Islet precursor cell (in vitro differentiated cells): ENCODE data around the gene ERBB2.
A peak's percentile ranks its signal among the peaks of the same experiment; 100 is the strongest.
"Not testable (repeated sequence)": the region's sequence is repeated elsewhere in the genome, so short reads cannot be mapped to it uniquely, and the experiment has no call there.

Experiments
- DNase-seq: peaks from one replicate; pipeline ENCODE4 v3.0.0-alpha.2; 2018

ERBB2 gene

DNA sequence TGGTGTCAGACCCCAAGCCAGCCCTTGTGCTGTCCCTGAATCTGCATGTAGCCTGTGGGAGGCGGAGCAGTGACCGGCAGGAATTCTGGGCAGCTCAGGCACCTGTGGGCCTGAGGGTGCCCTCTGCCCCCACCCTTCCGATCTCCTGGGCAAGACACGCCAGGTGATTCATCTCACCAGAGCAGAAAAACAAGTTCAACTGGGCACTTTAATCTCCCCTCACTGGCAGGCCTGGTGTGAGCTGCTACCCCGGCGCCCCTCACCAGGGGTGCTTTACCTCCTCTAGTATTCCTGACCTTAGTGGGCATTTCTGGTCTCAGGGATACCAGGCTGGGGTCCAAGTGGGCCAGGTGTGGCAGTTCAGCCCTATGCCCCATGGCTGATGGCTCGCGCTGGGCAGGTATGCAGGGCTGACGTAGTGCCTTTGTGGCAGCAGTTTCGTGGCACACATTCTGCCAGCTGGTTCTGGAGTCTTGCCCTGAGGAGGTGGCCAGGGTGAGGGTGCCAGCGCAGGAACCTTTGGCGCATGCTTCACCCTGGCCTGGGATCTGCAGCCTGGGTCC is 6.0 kb downstream of the ERBB2 start:
- peak; percentile 76 for DNase-seq

DNA sequence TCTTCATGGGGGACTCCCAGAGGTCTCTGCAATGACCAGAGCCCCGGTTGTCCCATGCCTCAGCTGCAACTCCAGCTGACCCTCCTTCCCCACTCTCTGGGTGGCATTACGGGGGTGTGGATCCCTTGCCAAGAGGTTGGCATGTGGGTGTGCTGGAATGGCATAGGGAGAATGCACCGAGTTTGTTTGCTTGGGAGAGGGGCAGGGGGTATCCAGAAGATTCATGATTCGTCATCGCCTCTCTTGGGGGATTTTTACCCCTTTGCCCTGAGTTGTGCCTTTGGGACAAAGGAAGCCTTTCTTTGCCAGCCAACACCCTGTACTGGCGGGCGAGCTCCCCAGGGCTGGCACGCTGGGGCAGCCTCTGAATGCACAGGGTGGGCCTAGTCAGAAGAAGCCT is 6.5 kb downstream of the ERBB2 start:
- no peak for DNase-seq

GRCh38 chr17:39706921-39707337 is 7.1 kb downstream of the ERBB2 start:
- DNase-seq, result peak; percentile 54

- DNase-seq, result peak; percentile 54
Measured at GRCh38 chr17:39709319-39709997, 9.6 kb downstream of the ERBB2 start.

GRCh38 chr17:39709998-39710964 is 10.4 kb downstream of the ERBB2 start:
- no peak for DNase-seq

DNA sequence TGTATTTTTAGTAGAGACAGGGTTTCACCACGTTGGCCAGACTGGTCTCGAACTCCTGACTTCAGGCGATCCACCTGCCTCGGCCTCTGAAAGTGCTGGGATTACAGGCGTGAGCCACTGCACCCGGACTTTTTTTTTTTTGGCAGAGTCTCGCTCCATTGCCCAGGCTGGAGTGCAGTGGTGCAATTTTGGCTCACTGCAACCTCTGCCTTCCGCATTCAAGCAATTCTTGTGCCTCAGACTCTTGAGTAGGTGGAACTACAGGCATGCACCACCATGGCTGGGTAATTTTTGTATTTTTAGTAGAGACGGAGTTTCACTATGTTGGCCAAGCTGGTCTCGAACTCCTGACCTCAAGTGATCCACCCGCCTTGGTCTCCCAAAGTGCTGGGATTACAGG is 11.2 kb downstream of the ERBB2 start:
- DNase-seq, result not testable (repeated sequence)

DNA sequence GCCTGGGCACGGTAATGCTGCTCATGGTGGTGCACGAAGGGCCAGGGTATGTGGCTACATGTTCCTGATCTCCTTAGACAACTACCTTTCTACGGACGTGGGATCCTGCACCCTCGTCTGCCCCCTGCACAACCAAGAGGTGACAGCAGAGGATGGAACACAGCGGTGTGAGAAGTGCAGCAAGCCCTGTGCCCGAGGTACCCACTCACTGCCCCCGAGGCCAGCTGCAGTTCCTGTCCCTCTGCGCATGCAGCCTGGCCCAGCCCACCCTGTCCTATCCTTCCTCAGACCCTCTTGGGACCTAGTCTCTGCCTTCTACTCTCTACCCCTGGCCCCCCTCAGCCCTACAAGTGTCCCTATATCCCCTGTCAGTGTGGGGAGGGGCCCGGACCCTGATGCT is 12.0 kb downstream of the ERBB2 start:
- DNase-seq, result no peak

GRCh38 chr17:39714234-39714633 is 14.4 kb downstream of the ERBB2 start:
- no peak for DNase-seq

DNA sequence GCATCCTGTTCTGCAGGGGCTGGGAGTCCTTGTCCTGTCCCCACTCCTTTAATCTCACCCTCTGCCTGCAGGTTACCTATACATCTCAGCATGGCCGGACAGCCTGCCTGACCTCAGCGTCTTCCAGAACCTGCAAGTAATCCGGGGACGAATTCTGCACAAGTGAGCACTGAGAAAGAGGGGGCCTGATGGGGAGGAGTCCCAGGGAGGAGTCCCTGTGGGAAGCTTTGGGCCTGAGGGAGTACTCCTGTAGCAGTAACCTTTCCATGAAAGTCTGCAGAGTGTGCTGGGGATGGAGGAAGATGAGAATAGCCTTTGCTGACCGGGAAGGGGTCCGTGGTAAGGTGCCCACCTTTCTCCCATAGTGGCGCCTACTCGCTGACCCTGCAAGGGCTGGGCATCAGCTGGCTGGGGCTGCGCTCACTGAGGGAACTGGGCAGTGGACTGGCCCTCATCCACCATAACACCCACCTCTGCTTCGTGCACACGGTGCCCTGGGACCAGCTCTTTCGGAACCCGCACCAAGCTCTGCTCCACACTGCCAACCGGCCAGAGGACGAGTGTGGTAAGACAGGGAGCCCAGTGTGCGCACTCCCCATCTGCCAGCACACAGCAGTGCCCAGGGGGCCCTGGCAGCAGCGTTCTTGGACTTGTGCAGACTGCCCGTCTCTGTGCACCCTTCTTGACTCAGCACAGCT is 15.7 kb downstream of the ERBB2 start:
- no peak for DNase-seq

DNA sequence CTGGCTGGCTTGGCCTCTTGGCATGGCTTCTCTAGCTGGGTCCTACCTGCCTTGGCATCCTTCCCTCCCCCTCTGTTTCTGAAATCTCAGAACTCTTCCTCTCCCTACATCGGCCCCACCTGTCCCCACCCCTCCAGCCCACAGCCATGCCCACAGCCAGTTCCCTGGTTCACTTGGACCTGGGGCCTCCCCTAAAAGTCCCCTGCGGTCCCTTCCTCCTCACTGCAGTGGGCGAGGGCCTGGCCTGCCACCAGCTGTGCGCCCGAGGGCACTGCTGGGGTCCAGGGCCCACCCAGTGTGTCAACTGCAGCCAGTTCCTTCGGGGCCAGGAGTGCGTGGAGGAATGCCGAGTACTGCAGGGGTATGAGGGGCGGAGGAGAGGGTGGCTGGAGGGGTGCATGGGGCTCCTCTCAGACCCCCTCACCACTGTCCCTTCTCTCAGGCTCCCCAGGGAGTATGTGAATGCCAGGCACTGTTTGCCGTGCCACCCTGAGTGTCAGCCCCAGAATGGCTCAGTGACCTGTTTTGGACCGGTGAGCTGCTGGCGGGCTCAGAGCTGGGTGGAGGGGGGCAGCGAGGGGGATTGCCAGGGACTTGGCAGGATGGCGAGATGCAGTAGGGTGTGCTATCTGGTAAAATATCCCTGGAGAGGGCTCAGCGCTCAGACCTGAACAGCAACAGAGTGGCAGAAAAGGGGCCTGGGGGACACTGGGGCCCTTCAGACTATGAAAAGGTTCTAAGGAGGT is 16.4 kb downstream of the ERBB2 start:
- no peak for DNase-seq

DNA sequence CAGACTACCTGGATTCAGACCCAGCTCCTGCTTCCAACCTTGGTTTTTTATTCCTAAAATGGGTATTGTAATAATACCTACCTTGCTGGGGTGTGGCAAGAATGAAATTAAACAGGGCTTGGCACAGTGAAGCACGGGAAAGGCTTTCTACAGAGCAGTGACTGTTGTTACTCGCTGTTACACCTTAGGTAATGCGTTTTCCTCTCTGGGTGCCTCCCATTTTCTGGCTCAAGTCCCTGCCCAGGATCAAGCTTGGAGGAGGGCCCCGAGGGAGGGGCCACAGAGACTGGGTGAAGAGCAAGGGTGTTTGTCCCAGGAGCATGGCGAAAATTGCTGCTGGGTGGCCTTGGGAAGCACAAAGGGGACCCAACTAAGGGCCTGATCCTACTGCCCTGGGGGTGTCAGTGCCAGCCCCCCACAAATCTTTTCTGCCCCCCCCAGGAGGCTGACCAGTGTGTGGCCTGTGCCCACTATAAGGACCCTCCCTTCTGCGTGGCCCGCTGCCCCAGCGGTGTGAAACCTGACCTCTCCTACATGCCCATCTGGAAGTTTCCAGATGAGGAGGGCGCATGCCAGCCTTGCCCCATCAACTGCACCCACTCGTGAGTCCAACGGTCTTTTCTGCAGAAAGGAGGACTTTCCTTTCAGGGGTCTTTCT is 17.1 kb downstream of the ERBB2 start:
- DNase-seq, result no peak

DNA sequence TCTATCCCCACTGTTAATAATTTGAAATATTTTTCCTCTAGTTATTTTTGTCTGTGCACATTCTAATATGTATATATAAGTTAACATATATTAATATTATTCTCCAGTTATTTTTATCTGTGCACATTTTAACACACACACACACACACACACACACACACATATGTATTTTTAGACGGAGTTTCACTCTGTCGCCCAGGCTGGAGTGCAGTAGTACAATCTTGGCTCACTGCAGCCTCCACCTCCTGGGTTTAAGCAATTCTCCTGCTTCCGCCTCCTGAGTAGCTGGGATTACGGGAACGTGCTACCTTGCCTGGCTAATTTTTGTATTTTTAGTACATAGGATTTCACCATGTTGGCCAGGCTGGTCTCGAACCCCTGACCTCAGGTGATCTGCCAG is 17.8 kb downstream of the ERBB2 start:
- DNase-seq, result no peak

- no peak for DNase-seq
Measured at GRCh38 chr17:39719563-39720355, 19.9 kb downstream of the ERBB2 start.

DNA sequence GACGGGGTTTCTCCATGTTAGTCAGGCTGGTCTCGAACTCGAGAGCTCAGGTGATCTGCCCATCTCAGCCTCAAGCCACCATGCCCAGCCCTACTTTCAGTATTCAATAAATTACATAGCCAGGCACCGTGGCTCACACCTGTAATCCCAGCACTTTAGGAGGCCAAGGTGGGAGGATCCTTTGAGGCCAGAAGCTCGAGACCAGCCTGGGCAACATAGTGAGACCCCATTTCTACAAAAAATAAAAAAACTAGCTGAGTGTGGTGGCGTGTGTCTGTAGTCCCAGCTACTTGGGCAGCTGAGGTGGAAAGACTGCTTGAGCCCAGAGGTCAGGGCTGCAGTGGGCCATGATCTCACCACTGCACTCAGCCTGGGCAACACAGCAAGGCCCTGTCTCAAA is 22.2 kb downstream of the ERBB2 start:
- DNase-seq, result no peak

- no peak for DNase-seq
Measured at GRCh38 chr17:39722965-39723848, 23.3 kb downstream of the ERBB2 start.

DNA sequence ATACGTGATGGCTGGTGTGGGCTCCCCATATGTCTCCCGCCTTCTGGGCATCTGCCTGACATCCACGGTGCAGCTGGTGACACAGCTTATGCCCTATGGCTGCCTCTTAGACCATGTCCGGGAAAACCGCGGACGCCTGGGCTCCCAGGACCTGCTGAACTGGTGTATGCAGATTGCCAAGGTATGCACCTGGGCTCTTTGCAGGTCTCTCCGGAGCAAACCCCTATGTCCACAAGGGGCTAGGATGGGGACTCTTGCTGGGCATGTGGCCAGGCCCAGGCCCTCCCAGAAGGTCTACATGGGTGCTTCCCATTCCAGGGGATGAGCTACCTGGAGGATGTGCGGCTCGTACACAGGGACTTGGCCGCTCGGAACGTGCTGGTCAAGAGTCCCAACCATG is 24.9 kb downstream of the ERBB2 start:
- no peak for DNase-seq

- not testable (repeated sequence) for DNase-seq
Measured at GRCh38 chr17:39725923-39726322, 26.1 kb downstream of the ERBB2 start.

DNA sequence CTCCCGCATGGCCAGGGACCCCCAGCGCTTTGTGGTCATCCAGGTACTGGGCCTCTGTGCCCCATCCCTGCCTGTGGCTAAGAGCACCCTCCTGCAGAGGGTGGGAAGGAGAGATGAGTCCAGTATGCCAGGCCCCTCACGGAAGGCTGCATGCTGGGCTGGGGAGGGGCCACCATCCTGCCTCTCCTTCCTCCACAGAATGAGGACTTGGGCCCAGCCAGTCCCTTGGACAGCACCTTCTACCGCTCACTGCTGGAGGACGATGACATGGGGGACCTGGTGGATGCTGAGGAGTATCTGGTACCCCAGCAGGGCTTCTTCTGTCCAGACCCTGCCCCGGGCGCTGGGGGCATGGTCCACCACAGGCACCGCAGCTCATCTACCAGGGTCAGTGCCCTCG is 26.8 kb downstream of the ERBB2 start:
- no peak for DNase-seq

- no peak for DNase-seq
Measured at GRCh38 chr17:39727556-39727955, 27.7 kb downstream of the ERBB2 start.

GRCh38 chr17:39729280-39729851 is 29.5 kb downstream of the ERBB2 start:
- no peak for DNase-seq
